ENCODE measurements around the gene RAD50.

The RAD50 gene

GRCh38 chr5:132662925-132663770 is 106.4 kb downstream of the RAD50 start:
- DNase-seq, result peak in 1 of 2 donors; percentile 8

DNA sequence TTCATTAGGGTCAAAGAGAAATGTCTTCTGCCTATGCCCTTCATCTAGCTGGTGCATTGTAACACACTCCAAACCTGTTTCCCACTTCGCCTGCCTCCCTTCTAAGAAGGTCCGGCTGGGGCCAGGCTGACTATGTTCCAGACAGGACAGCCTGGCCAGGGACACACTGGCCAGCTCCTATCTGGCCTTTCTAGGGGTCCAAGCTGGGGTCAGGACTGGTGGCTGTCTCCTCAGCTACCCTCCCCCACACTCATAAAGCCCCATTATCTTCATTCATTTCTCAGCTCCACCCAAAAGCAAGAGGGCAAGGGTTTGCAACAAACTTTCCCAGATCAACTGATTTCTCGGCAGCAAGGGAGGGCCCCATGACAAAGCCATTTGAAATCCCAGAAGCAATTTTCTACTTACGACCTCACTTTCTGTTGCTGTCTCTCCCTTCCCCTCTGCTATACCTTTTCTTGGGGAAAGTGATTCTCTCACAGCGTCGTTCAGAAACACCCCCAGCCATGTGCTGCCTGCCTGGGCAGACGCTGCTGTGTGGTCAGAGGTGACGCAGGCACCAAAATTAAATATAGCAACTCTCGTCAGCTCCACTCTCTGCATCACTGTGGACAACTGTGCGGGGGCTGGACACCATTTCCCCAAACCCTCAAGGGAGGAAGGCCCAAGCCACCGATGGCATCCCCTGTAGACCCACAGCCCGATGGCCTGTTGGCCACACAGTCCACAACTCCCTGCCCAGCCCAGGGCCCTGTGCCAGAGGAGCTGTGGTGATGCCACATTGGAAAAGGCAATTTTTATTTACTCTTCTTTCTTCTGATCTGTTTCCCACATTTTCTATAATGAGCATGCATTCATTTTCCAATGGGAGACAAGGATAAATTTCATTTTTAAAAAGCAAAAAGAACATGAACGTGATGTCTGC is 107.3 kb downstream of the RAD50 start:
- no peak for DNase-seq

DNA sequence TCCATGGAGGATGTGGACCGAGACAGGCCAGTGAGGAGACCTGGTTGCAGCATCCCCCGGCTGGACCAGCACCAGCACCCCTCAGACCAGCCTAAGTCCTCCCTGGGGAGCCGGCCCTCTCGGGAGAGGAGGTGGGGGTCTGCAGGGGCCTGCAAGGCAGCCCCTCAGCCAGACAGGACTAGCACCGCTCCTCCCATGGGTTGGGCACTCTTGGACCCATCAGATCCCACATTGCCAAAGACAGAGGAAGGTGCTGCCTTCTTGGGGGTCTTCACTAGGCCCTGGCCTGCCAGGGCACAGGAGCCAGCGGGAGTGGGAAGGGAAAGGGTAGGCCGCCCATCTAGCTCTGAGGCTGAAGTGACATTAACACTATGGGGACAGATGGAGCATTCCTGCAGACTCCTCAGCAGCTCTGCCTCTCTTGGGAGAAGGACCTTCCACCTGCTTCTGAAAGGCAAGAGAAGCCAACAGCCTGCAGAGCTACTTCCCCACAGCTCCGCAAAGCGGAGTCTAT is 108.0 kb downstream of the RAD50 start:
- no peak for DNase-seq

DNA sequence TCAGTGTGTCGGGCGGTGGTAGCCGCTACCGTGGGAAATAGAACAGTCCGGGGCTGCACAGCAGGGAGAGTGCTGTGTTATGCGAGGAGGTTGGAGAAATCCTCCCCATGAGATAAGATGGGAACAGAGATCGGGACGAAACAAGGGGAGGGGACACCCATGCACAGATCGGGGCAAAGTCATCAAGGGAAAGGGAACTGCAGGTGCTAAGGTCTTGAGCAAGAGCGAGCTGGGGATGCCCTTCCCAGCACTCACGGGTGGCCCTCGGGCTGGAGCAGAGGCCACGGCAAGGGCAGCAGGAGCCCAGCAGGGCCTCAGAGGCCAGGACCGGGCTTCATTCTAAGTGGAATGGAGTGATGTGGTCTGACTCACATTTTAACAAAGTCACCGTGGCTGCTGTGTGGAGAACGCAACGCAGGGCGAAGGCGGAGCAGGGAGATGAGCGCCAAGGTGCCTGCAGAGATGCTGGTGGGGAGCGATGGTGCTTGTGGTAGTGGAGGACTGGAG is 108.8 kb downstream of the RAD50 start:
- no peak for DNase-seq

DNA sequence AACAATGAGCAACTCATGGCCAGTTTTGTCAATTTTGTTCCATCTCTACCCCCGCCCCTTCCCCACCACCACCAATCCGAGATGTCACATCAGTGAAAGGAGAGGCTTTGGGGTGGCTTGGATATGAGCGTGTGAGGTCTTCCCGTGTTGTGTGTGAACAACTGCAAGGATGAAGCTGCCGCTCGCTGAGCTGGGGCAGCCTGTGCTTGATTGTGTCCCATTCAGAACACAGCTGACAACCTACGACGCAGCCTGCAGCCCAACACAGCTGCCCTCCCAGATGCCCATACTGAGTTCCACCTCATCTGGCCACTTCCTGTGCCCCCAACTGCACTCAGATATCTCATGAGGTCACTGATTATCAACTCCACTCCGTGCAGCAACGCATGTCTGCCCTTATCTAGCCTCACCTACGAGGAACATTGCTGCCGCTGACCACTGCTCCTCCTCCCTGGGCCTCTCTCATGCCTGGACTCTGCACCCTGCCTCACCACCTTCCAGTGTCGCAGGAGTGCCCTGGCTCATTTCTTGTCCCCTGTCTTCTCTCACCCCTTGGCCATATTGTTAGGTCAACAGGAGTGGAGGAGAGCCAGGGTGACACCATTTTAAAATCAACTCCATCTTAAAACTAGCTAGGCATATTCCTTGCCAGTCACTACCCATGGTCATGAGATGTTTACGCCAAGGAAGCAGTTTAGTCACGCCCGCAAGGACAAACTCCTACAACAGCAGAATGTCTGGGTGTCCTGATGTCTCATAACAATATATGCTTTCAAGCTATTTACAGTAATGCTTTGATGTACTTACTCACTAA is 109.7 kb downstream of the RAD50 start:
- DNase-seq, result no peak

DNA sequence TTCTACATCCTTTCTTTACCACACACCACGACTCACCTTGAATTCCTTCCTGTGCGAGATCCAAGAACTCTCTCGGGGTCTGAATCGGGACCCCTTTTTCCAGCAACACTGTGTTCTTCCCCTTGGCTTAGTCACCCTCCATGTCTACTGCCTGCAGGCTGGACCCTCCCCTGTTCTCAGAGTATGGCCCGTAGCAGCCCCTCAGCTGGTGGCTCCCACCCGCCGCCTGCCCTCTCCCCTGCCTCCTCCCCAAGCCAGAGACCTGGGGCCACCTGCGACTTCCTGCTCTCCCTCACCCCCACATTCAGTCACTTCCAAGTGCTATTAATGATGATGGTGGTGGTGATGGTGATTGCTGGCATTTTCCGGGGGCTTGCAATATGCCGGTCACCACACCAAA is 110.5 kb downstream of the RAD50 start:
- no peak for DNase-seq

- DNase-seq, result no peak
Observed at GRCh38 chr5:132667761-132668705, 111.3 kb downstream of the RAD50 start.

- DNase-seq, result no peak
Observed at GRCh38 chr5:132668706-132669454, 112.1 kb downstream of the RAD50 start.

GRCh38 chr5:132669455-132669820 is 112.7 kb downstream of the RAD50 start:
- no peak for DNase-seq

DNA sequence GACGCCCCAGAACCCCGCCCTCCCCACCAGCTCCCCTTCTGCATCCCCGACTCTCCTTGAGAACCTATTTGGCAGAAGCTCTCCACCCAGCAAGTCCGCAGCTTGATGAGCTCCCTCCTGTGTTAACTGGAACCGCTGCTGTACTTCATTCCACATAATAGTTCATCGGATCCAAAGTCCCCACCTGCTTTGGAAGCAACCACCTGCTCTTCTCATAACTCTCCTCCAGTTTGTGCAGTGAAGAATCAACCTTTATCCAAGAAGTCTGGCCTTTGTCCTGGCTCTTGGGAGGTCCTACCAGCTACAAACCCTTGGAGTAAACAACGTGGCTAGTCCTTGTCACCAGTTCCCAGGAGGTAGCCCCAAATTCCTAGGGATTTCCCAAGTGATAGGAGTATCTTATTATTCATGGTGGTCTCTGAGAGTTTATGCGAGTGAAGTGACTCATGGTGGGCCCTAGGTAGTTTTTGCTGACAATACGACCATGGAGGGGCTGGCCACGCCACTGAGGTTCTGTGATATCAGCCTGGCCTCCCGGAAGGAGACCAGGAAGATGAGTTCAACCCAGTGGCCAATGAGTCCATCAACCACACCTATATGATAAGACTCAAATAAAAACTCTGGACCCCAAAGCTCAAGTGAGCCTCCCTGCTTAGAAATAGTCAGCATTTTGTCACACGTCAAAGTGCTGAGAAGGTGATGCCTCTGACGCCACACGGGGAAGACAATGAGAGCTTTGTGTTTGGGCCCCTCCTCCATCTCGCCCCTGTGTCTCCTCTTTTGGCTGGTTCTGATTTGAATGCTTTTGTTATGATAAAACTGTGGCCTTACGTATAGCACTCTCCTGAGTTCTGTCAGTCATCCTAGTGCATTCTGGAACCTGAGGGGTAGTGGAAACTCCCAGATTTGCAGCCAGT is 113.4 kb downstream of the RAD50 start:
- no peak for DNase-seq

DNA sequence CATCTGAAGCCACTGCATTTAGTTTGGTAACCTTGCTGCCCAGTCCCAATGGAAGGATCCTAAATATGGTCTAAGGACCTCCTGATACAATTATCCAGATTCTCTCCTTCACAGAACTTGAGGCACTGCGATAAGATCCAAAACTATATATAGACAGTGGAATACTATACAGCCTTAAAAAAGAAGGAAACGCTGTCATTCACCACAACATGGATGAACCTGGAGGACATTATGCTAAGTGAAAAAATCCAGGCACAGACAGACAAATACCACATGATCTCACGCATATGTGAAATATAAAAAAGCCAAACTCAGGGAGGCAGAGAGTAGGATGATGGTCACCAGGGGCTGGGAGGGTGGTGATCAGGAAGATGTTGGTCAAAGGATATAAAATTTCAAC is 114.2 kb downstream of the RAD50 start:
- no peak for DNase-seq

- DNase-seq, result no peak
Observed at GRCh38 chr5:132673488-132673887, 116.7 kb downstream of the RAD50 start.

DNA sequence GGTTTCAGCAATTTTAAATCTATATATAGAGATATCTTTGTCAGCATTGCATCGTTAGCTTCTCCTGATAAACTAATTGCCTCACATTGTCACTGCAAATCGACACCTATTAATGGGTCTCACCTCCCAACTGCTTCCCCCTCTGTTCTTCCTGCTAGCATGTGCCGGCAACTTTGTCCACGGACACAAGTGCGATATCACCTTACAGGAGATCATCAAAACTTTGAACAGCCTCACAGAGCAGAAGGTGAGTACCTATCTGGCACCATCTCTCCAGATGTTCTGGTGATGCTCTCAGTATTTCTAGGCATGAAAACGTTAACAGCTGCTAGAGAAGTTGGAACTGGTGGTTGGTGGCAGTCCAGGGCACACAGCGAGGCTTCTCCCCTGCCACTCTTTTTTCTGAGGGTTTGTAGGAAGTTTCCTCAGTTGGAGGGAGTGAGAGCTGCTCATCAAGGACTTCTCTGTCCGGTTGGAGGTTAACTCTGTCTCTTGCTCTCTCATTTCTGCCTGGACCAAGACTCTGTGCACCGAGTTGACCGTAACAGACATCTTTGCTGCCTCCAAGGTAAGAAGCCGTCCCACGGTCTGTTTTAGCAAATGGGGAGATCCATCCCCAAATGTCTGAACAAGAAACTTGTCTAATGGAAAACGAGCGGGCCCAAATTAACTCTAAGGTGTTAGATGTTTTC is 117.3 kb downstream of the RAD50 start, which contains the start of gene IL4:
TSS of gene IL4 (plus strand) at position 51 of the 692 bp plus-strand sequence. CDS start at position 113, 62 bp downstream.
- DNase-seq, result no peak

DNA sequence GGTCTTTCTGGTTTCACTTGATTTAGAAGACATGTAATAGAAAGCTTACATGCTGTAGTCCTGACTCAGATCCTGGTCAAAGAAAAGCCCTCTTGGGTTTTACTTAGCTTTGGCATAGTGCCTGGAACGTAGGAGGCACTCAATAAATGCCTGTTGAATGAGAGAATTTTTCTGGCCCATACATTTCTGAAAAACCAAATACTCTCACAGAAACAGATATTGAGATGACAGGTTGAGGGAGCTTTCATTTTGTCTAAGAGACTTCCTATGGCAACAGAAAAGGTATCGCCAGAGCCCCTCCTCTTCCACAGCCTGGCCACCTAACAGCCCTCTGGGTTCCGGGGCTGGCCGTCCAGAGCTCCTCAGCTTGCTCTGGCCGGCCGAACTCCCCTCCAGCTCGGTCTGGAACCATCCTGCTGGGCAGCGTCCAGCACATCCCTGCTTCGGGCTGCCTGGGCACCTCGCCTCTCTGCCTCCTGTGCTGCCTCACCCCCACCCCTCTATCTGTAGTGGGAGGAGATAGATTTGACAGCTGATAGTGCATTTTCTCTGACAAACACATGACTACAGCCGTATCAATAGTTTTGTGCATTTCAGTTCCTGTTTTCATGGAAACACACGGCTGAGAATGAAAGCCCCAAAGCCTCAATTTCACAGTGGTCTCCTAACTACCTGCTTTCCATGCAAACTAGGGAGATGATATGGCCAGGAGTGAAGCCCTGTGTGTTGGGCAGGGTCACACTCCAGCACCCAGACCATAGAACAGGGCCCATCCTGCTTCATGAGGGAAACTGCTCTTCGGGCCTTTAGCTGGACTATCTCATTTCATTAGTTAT is 118.1 kb downstream of the RAD50 start:
- DNase-seq, result no peak

- DNase-seq, result no peak
Observed at GRCh38 chr5:132675936-132676689, 119.3 kb downstream of the RAD50 start.

- no peak for DNase-seq
Observed at GRCh38 chr5:132677191-132677590, 120.4 kb downstream of the RAD50 start.
